IMR-90 (cell line): Measurements from ENCODE around the gene TRIM21. TPM values are rescaled to one million over a fixed set of nuclear protein-coding genes. Genes with fewer than 3 reads are reported as not detected.

Source experiments
- ATAC-seq: fragments of 200-7000 bp; cut with Tn5 transposase; 2 replicates; pipeline ENCODE4 v1.9.1; 2020; ENCODE audit warnings: low read depth, mild to moderate bottlenecking, moderate library complexity
- BruUV-seq: library from RNA; stranded (reverse); fragments of 400-500 nt; replicated peaks from 2 replicates; lab custom pipeline; 2021; lab: Mats Ljungman, UMichigan
- CTCF ChIA-PET: fragments of 300-600 bp; formaldehyde crosslinking; extraction: SDS; loops from one replicate; lab custom pipeline; 2021; ENCODE audit warnings: antibody characterized with exemption; lab: Yijun Ruan, JAX
- POLR2A ChIA-PET: fragments of 300-600 bp; sonication (Branson Sonifier 250); formaldehyde crosslinking; loops from one replicate; lab custom pipeline; 2022; ENCODE audit warnings: antibody characterized with exemption; ENCODE audit not compliant: unreplicated experiment; lab: Charles Lee
- DNase-seq: peaks from one replicate; pipeline ENCODE4 v3.0.0; 2013
- H2AFZ ChIP-seq: replicated peaks from 2 replicates; pipeline ENCODE3; 2013; ENCODE audit warnings: low read length, mild to moderate bottlenecking; ENCODE audit not compliant: poor library complexity
- H2AK5ac ChIP-seq: 2 replicates; pipeline ENCODE4 v1.6.1; 2013; ENCODE audit warnings: low read depth, low read length, inconsistent platforms
- H2AK9ac ChIP-seq: replicated peaks from 2 replicates; pipeline ENCODE3; 2013; ENCODE audit warnings: mild to moderate bottlenecking, low read depth, low read length, moderate library complexity; ENCODE audit not compliant: poor library complexity
- H2BK120ac ChIP-seq: 2 replicates; pipeline ENCODE4 v1.6.1; 2013; ENCODE audit warnings: low read depth, low read length, inconsistent platforms
- H2BK15ac ChIP-seq: 3 replicates; pipeline ENCODE4 v1.6.1; 2013; ENCODE audit warnings: low read depth, low read length, inconsistent platforms
- H2BK20ac ChIP-seq: 2 replicates; pipeline ENCODE4 v1.6.1; 2013; ENCODE audit warnings: low read depth, mild to moderate bottlenecking, inconsistent platforms, low read length, moderate library complexity
- H2BK5ac ChIP-seq: 2 replicates; pipeline ENCODE4 v1.6.1; 2013; ENCODE audit warnings: mild to moderate bottlenecking, low read depth, low read length, inconsistent platforms; ENCODE audit not compliant: poor library complexity, severe bottlenecking
- H3K14ac ChIP-seq: replicated peaks from 2 replicates; pipeline ENCODE4 v1.6.1; 2013; ENCODE audit warnings: low read depth, low read length, inconsistent platforms
- H3K18ac ChIP-seq: 2 replicates; pipeline ENCODE4 v1.6.1; 2013; ENCODE audit warnings: low read depth, low read length, control low read depth
- H3K23ac ChIP-seq: 2 replicates; pipeline ENCODE4 v1.6.1; 2013; ENCODE audit warnings: low read depth, low read length, inconsistent platforms
- H3K27ac ChIP-seq: 2 replicates; pipeline ENCODE4 v1.5.1; 2013; ENCODE audit warnings: mild to moderate bottlenecking, control low read depth, low read length; ENCODE audit not compliant: insufficient read depth
- H3K27me3 ChIP-seq: 2 replicates; pipeline ENCODE4 v1.6.1; 2013; ENCODE audit warnings: low read length; ENCODE audit not compliant: control insufficient read depth, insufficient read depth
- H3K36me3 ChIP-seq: 2 replicates; pipeline ENCODE4 v1.6.1; 2013; ENCODE audit warnings: low read length, mixed read lengths; ENCODE audit not compliant: control insufficient read depth, insufficient read depth
- H3K4ac ChIP-seq: 2 replicates; pipeline ENCODE4 v1.6.1; 2013; ENCODE audit warnings: low read depth, low read length, inconsistent platforms
- H3K4me1 ChIP-seq: 2 replicates; pipeline ENCODE4 v1.6.1; 2013; ENCODE audit warnings: low read length, mixed read lengths; ENCODE audit not compliant: control insufficient read depth, insufficient read depth
- H3K4me2 ChIP-seq: 2 replicates; pipeline ENCODE4 v1.6.1; 2013; ENCODE audit warnings: low read depth, mild to moderate bottlenecking, control low read depth, low read length, moderate library complexity
- H3K4me3 ChIP-seq: 2 replicates; pipeline ENCODE4 v1.5.1; 2013; ENCODE audit warnings: low read depth, mild to moderate bottlenecking, control low read depth, low read length, moderate library complexity; ENCODE audit not compliant: insufficient read depth
- H3K56ac ChIP-seq: 2 replicates; pipeline ENCODE4 v1.6.1; 2013; ENCODE audit warnings: low read length, inconsistent platforms; ENCODE audit not compliant: insufficient read depth; ENCODE audit errors: extremely low read depth
- H3K79me1 ChIP-seq, 2 experiments: 2 replicates each; pipeline ENCODE4 v1.6.1; 2013; ENCODE audit warnings: low read length in 2 of 2, inconsistent platforms in 1 of 2, low read depth in 1 of 2
- H3K9ac ChIP-seq: 2 replicates; pipeline ENCODE4 v1.6.1; 2013; ENCODE audit warnings: low read depth, low read length, control low read depth
- H3K9me1 ChIP-seq: 2 replicates; pipeline ENCODE4 v1.6.1; 2013; ENCODE audit warnings: low read length, inconsistent platforms; ENCODE audit not compliant: insufficient read depth
- H3K9me3 ChIP-seq: 2 replicates; pipeline ENCODE4 v1.6.1; 2013; ENCODE audit warnings: low read length; ENCODE audit not compliant: control insufficient read depth, insufficient read depth
- H4K20me1 ChIP-seq: 2 replicates; pipeline ENCODE4 v1.6.1; 2013; ENCODE audit warnings: low read length, inconsistent platforms; ENCODE audit not compliant: insufficient read depth
- H4K5ac ChIP-seq: 2 replicates; pipeline ENCODE4 v1.6.1; 2013; ENCODE audit warnings: mild to moderate bottlenecking, low read depth, low read length, control low read depth
- H4K8ac ChIP-seq, 2 experiments: 2 replicates each; pipeline ENCODE4 v1.6.1; 2013; ENCODE audit warnings: low read depth in 2 of 2, low read length in 2 of 2, control low read depth in 1 of 2, inconsistent platforms in 1 of 2
- H4K91ac ChIP-seq: 2 replicates; pipeline ENCODE4 v1.6.1; 2013; ENCODE audit warnings: low read depth, low read length, inconsistent platforms; ENCODE audit not compliant: insufficient read depth
- BHLHE40 ChIP-seq: fragments of 150-350 bp; IDR thresholded peaks from 2 replicates; pipeline ENCODE4 v1.6.1; 2016; ENCODE audit warnings: mild to moderate bottlenecking, low read depth, low read length
- CHD1 ChIP-seq: IDR thresholded peaks from 2 replicates; pipeline ENCODE4 v1.6.1; 2012; ENCODE audit warnings: low read depth, low read length, improper control_type of control experiment
- CTCF ChIP-seq: conservative IDR thresholded peaks from 2 replicates; pipeline ENCODE4 v1.5.1; 2012; ENCODE audit warnings: mild to moderate bottlenecking, low read depth, low read length, improper control_type of control experiment
- FOS ChIP-seq: fragments of 150-350 bp; IDR thresholded peaks from 2 replicates; pipeline ENCODE4 v1.6.1; 2016; ENCODE audit warnings: low read depth, low read length
- MAFK ChIP-seq: IDR thresholded peaks from 2 replicates; pipeline ENCODE4 v1.6.1; 2012; ENCODE audit warnings: low read depth, low read length, improper control_type of control experiment
- MAZ ChIP-seq: IDR thresholded peaks from 2 replicates; pipeline ENCODE4 v1.6.1; 2012; ENCODE audit warnings: low read depth, mild to moderate bottlenecking, low read length, improper control_type of control experiment, moderate library complexity, borderline replicate concordance
- POLR2A ChIP-seq: IDR thresholded peaks from 2 replicates; pipeline ENCODE4 v1.6.1; 2012; ENCODE audit warnings: mild to moderate bottlenecking, low read depth, low read length
- RAD21 ChIP-seq: IDR thresholded peaks from 2 replicates; pipeline ENCODE4 v1.6.1; 2012; ENCODE audit warnings: low read length, improper control_type of control experiment
- RFX5 ChIP-seq: IDR thresholded peaks from 2 replicates; pipeline ENCODE4 v1.8.0; 2012; ENCODE audit warnings: low read depth, mild to moderate bottlenecking, low read length, moderate library complexity
- SMC3 ChIP-seq: fragments of 150-350 bp; IDR thresholded peaks from 2 replicates; pipeline ENCODE4 v1.6.1; 2016; ENCODE audit warnings: low read depth, mild to moderate bottlenecking, antibody characterized with exemption, low read length, moderate library complexity
- WGBS, 2 experiments: methylation state at CpG; one replicate each; pipeline versions ENCODE4 v1.1.5 to v1.1.7; 2013; ENCODE audit warnings: missing lambda C conversion rate in 2 of 2; ENCODE audit not compliant: insufficient read length in 1 of 2; ENCODE audit errors: extremely low coverage in 2 of 2; 5-methylcytosine and 5-hydroxymethylcytosine counted together
- dilution Hi-C: fragments of 300-500 bp; cut with HindIII; formaldehyde crosslinking; loops from one replicate; pipeline ENCODE4 v1.14.3; 2018; ENCODE audit warnings: low sequenced_read_pairs; ENCODE audit not compliant: unreplicated experiment
- in situ Hi-C: fragments of 300-500 bp; cut with MboI; formaldehyde crosslinking; loops from 3 replicates; pipeline ENCODE4 v1.14.3; 2019; ENCODE audit warnings: low sequenced_read_pairs, inconsistent platforms, mixed read lengths
- intact Hi-C: fragments of 100-400 bp; cut with micrococcal nuclease; formaldehyde crosslinking; loops from 2 replicates; pipeline ENCODE4 v1.10.0; 2022
- polyA plus RNA-seq, 3 experiments: library from polyadenylated mRNA; depleted of rRNA; stranded (reverse); fragments of >200 nt; gene quantifications; 2 replicates each; pipeline ENCODE4 v1.2.3, GENCODE V29; 2012; ENCODE audit warnings: low replicate concordance in 1 of 3
- total RNA-seq: library from RNA; depleted of rRNA; stranded (reverse); fragments of >200 nt; gene quantifications from 2 replicates; pipeline ENCODE4 v1.2.3, GENCODE V29; 2012
- TF ChIP-seq, protein P1 (sequence below): fragments of 150-350 bp; IDR thresholded peaks from 2 replicates; pipeline ENCODE4 v1.6.1; 2017; ENCODE audit warnings: mild to moderate bottlenecking, antibody characterized with exemption, low read length, low read depth

TRIM21 gene
- total and polyA plus RNA-seq, 2 of the 4 experiments (the other 2 are of a cell fraction): 13.9 to 19.2 TPM

GRCh38 chr11:4368286-4368685 is 25.2 kb downstream of the TRIM21 start, which contains the start of gene OR52B4:
Gene OR52B4, minus strand, starts transcription at chr11:4368386. Its CDS starts 91 bp downstream, at chr11:4368295.
- H2BK20ac ChIP-seq: no peak within 1 kb of the TSS
- no TSS peak for BruUV-seq
- H2AFZ ChIP-seq: no peak within 1 kb of the TSS
- H4K91ac ChIP-seq: no peak within 1 kb of the TSS
- H3K9me1 ChIP-seq: no peaks in the 10 kb centered on the region
- ChIA-PET POLR2A (no interaction called here), CTCF (no interaction called here)
- H4K20me1 ChIP-seq: no peaks in the 10 kb centered on the region
- H2BK120ac ChIP-seq: no peak within 1 kb of the TSS
- no peak within 1 kb of the TSS for H3K23ac ChIP-seq
- H3K27ac ChIP-seq: no peak within 1 kb of the TSS
- intact Hi-C loops: no loop called here
- H4K5ac ChIP-seq: no peak within 1 kb of the TSS
- H3K18ac ChIP-seq: no peak within 1 kb of the TSS
- TF ChIP-seq, protein P1, sequence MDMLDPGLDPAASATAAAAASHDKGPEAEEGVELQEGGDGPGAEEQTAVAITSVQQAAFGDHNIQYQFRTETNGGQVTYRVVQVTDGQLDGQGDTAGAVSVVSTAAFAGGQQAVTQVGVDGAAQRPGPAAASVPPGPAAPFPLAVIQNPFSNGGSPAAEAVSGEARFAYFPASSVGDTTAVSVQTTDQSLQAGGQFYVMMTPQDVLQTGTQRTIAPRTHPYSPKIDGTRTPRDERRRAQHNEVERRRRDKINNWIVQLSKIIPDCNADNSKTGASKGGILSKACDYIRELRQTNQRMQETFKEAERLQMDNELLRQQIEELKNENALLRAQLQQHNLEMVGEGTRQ: no peak
- TF ChIP-seq MAZ (no peak), RFX5 (no peak), RAD21 (no peak), FOS (no peak), POLR2A (no peak), CTCF (no peak), BHLHE40 (no peak), SMC3 (no peak), CHD1 (no peak), MAFK (no peak)
- H3K9ac ChIP-seq: no peak within 1 kb of the TSS
- no peaks in the 10 kb centered on the region for H3K36me3 ChIP-seq
- no peaks in the 10 kb centered on the region for H3K9me3 ChIP-seq
- in situ Hi-C loops: no loop called here
- DNase-seq (no peak), ATAC-seq (no peak)
- no peak within 1 kb of the TSS for H3K4ac ChIP-seq
- H3K56ac ChIP-seq: no peak within 1 kb of the TSS
- H4K8ac ChIP-seq: no peak within 1 kb of the TSS
- no peak within 1 kb of the TSS for H2AK5ac ChIP-seq
- H3K4me1 ChIP-seq: no peaks in the 10 kb centered on the region
- no peak within 1 kb of the TSS for H3K4me3 ChIP-seq
- no peaks in the 10 kb centered on the region for H3K79me1 ChIP-seq
- H3K14ac ChIP-seq: no peak within 1 kb of the TSS
- no peak within 1 kb of the TSS for H3K4me2 ChIP-seq
- 100% methylated on average over 1 of the region's 4 CpGs for WGBS, 2 experiments
- no peak within 1 kb of the TSS for H2AK9ac ChIP-seq
- no peak within 1 kb of the TSS for H2BK15ac ChIP-seq
- dilution Hi-C loops: no loop called here
- H2BK5ac ChIP-seq: no peak within 1 kb of the TSS
- H3K27me3 ChIP-seq: no peaks in the 10 kb centered on the region
